HG03378 (cell line): ENCODE measurements around the gene HK1.
"Not testable (repeated sequence)": the region's sequence is repeated elsewhere in the genome, so short reads cannot be mapped to it uniquely, and the experiment has no call there.

Experiments used
- ATAC-seq: cut with Tn5 transposase; IDR thresholded peaks from one replicate; pipeline ENCODE4 v1.9.1; 2021; ENCODE audit warnings: mild to moderate bottlenecking, moderate library complexity; ENCODE audit not compliant: unreplicated experiment

HK1 gene

DNA sequence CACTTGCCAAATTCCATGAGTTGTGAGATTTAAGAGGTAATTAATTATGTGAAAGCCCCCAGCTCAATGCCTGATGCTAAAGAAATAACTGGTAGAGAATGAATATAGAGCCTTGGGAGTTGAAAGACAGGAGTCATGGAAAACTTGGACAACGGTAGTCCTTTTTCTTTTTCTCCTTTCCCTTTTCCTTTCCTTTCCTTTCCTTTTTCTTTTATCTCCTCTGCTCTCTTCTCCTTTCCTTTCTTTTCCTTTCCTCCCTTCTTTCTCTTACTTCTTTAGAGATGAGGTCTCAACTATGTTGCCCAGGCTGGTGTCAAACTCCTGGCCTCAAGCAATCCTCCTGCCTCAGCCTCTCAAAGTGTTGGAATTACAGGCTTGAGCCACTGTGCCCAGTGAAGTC lies 165.1 kb downstream of the HK1 start:
- ATAC-seq, result no peak

DNA sequence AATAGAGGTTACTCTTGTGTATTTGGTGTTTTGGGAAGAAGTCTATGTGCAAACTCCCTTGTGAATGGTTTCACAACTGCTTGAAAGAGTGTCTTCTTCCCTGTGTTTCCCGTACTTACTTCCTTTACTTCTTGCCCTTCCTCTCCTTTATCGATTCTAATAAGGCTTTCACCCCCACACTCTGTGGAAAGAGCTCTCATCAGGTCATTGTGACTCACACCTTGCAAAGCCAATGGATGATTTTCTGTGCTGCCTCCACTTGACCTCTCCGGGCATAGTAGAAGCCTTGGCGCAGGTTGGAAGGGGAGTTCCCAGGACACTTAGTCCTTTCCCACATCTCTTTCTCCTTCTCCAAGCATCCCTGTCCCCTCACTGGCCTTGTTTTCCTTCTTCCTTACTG lies 166.7 kb downstream of the HK1 start:
- no peak for ATAC-seq

DNA sequence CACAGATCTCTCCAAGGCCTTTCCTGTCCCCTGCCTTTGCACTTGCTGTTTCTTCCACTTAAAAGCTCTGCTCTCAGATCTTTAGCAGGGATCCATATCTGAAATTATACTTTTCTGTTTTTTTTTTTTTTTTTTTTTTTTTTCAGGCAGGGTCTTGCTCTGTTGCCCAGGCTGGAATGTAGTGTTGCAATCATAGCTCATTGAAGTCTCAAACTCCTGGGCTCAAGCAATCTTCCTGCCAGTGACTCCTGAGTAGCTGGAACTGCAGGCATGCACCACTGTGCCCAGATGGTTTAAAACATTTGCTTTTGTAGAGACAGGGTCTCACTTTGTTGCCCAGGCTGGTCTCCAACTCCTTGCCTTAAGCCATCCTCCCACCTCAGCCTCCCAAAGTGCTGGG lies 167.9 kb downstream of the HK1 start:
- no peak for ATAC-seq

DNA sequence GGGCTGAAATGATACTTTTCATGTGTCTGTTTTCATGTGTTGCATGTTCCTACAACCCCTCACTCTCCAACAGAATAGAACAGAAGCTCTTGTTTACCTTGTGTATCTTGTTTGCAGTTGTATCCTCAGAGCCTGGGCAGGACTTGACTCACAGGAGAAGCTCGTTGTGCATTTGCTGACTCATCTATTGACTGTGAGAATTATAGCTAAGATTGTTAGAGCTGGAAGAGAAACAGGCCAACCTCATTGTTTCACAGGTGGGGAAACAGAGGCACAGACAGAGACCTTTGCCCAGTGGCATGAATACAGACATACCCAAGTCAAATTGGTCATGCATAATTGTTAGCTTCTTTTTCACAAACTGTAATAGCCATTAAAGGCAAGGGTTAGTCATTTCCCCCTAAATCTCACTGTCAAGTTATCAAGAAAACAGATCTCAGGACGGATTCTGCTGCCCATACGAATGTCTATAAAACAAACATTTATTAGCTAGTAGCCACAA lies 168.4 kb downstream of the HK1 start:
- no peak for ATAC-seq

DNA sequence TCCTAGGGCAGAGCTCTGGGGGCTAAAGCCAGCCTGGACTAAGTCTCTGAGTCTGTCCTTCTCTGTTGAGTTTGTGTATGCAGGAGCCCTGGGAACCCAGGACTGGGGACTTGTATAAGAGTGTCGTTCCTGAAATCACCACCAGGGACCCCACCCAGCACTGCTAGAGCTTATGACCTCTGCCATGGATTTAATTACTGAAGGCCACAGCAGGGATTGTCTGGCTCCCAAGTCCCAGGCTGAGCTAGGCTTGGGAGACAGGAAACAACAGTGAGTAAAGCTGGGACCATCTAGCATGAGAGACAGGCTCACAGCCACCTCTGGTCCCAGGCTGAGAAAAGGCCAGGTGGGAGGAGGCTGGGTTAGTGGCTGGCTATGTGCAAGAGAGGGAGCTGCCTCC lies 171.5 kb downstream of the HK1 start:
- no peak for ATAC-seq

DNA sequence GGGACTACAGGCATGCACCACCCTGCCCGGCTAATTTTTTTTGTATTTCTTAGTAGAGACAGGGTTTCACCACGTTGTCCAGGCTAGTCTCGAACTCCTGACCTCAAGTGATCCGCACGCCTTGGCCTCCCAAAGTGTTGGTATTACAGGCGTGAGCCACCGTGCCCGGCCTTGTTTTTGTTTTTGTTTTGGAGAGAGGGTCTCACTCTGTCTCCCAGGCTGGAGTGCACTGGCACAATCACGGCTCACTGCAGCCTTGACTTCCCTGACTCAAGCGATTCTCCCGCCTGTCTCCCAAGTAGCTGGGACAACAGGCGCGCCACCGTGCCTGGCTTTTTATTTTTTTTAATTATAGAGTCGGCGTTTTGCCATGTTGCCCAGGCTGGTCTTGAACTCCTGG lies 172.1 kb downstream of the HK1 start:
- ATAC-seq, result not testable (repeated sequence)

DNA sequence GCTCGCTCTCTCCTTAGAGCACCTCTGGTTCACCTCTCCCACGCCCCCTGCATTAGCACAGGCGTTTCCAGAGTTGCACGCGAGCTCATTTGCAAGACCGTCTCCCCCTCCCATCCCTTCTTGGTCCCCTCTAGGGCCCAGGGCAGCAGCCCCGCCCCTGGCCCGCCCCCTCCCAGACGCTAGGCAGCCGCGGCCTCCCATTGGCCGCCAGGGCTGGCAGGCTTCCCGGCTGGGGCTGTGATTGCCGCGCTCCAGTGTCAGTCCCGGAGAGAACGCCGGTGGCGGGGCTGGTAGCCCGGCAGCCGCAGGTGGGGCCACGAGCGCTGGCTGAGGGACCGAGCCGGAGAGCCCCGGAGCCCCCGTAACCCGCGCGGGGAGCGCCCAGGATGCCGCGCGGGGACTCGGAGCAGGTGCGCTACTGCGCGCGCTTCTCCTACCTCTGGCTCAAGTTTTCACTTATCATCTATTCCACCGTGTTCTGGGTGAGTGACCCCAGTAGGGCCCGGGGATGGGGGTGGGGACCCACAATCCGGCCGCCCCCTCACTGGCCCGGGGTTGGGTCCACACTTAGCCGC lies 173.0 kb downstream of the HK1 start, which contains the start of gene TSPAN15:
TSPAN15 (plus strand) TSS at position 257 of the 575 bp plus-strand sequence; CDS start at position 387, 130 bp downstream.
- peak; percentile 73 for ATAC-seq
